ENCODE measurements around the gene C10orf90.

- TF ChIP-seq EZH2phosphoT487 (IDR thresholded peaks at IDR 0.05) (no peak), CTCF (IDR thresholded peaks at IDR 0.05) (no peak), EZH2 (IDR thresholded peaks at IDR 0.05) (no peak)
These were observed at the start of gene C10orf90 for GRCh38 chr10:126670056-126670894.

Measured in neural progenitor cell (in vitro differentiated cells).